ENCODE results near the gene PRR16. TPM values are rescaled to one million over a fixed set of nuclear protein-coding genes. Genes with fewer than 3 reads are reported as not detected.

The PRR16 gene
- total RNA-seq, 1 experiment from 2014 or later, result not detected

DNA sequence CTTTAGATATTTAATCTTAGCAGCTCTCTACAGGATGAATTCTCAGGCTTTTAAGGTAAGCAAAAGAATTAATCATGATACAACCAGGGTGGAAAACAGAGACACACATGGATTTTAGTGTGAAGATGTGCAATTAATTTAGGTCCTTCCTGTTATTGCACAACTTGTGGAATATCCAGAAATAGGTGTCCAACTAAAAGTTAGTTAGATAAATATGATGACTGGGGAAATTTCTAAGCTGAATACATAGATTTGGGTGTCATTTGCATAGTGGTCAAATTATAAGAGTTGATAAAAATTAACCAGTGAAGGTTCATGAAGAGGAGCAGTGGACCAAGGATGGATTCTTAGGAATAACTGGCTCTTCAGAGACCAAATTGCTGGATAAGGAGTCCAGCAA, 266.1 kb downstream of the PRR16 start:
- Histone ChIP-seq H3K36me3 (ENCODE audit: control insufficient read depth, insufficient read depth, low read length) (no peaks in the 10 kb centered on the region), H3K27me3 (ENCODE audit: control insufficient read depth, insufficient read depth, low read length) (no peaks in the 10 kb centered on the region), H3K4me3 (ENCODE audit: low read depth in 2 of 2, low read length in 2 of 2) (no peak overlapping the region), H3K4me1 (ENCODE audit: control insufficient read depth, insufficient read depth, low read length) (no peaks in the 10 kb centered on the region), H3K9me3 (ENCODE audit: control insufficient read depth, insufficient read depth, low read depth, low read length) (no peaks in the 10 kb centered on the region), H3K27ac (ENCODE audit: low read length) (no peak overlapping the region)
- ChIA-PET POLR2A (no interaction called here), CTCF (no interaction called here)
- ATAC-seq (no peak), DNase-seq (ENCODE audit: low read depth, low spot score) (no peak)
- TF ChIP-seq TCF7L2 (IDR thresholded peaks at IDR 0.05; ENCODE audit: low read depth, low read length) (no peak), CTCF (IDR thresholded peaks at IDR 0.05) (no peak), POLR2AphosphoS5 (IDR thresholded peaks at IDR 0.05; ENCODE audit: low read depth, low read length) (no peak), REST (IDR thresholded peaks at IDR 0.05; ENCODE audit: insufficient read depth in 1 of 2, low read depth in 2 of 2, low read length in 1 of 2) (no peak), SIN3A (IDR thresholded peaks at IDR 0.05; ENCODE audit: borderline replicate concordance, insufficient read depth, low read depth, low read length) (no peak)
- no TSS peak for BruUV-seq (replicated peaks)
- intact Hi-C loops (cut with micrococcal nuclease; ENCODE audit: unreplicated experiment), result loop anchor here (5.0 kb wide), 1 partner anchor 627 kb away; no protein-coding TSS in a partner anchor
- in situ Hi-C loops (cut with HindIII; ENCODE audit: low pct_unique_long_range_greater_than_20kb, low sequenced_read_pairs), result no loop called here

DNA sequence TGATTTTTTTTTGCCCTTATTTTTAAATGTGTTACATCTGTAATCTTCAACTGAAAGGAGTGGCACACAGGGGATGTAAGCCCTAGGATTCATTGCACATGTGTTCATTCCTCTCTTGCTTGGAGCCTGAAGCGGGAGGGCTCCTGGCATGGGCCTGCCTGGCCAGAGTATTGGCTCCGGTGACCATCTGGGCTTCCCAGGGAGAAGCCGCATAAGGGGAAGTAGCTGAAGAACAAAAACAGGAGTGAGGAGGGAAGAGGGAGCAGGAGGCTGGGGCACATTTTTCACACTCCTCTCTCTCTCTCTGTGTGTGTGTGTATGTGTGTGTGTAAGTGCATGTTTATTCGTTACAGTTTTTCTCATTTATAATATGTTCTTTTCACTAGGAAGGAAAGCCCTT, 269.9 kb downstream of the PRR16 start:
- Histone ChIP-seq H3K9me3 (ENCODE audit: control insufficient read depth, insufficient read depth, low read depth, low read length) (no peaks in the 10 kb centered on the region), H3K36me3 (ENCODE audit: control insufficient read depth, insufficient read depth, low read length) (no peaks in the 10 kb centered on the region), H3K27ac (ENCODE audit: low read length) (no peak overlapping the region), H3K27me3 (ENCODE audit: control insufficient read depth, insufficient read depth, low read length) (no peaks in the 10 kb centered on the region), H3K4me3 (ENCODE audit: low read depth in 2 of 2, low read length in 2 of 2) (no peak overlapping the region), H3K4me1 (ENCODE audit: control insufficient read depth, insufficient read depth, low read length) (no peaks in the 10 kb centered on the region)
- no peak for DNase-seq (ENCODE audit: low read depth, low spot score)
- intact Hi-C loops (cut with micrococcal nuclease; ENCODE audit: unreplicated experiment), result loop anchor here (5.0 kb wide), 1 partner anchor 623 kb away; no protein-coding TSS in a partner anchor
- BruUV-seq (replicated peaks), result no TSS peak
- TF ChIP-seq SIN3A (IDR thresholded peaks at IDR 0.05; ENCODE audit: borderline replicate concordance, insufficient read depth, low read depth, low read length), result no peak
- TF ChIP-seq POLR2AphosphoS5 (IDR thresholded peaks at IDR 0.05; ENCODE audit: low read depth, low read length), result no peak
- TF ChIP-seq CTCF (IDR thresholded peaks at IDR 0.05), result no peak
- TF ChIP-seq REST (IDR thresholded peaks at IDR 0.05; ENCODE audit: insufficient read depth in 1 of 2, low read depth in 2 of 2, low read length in 1 of 2), result no peak
- no peak for TF ChIP-seq TCF7L2 (IDR thresholded peaks at IDR 0.05; ENCODE audit: low read depth, low read length)
- ATAC-seq, result no peak
- POLR2A ChIA-PET, result no interaction called here
- in situ Hi-C loops (cut with HindIII; ENCODE audit: low pct_unique_long_range_greater_than_20kb, low sequenced_read_pairs), result no loop called here
- CTCF ChIA-PET, result no interaction called here

Measured in Panc1 (cell line).